GM18508 (cell line): Measurements from ENCODE around the gene HPCA.

Source experiments
- ATAC-seq: cut with Tn5 transposase; IDR thresholded peaks from one replicate; pipeline ENCODE4 v1.9.1; 2021; ENCODE audit warnings: moderate number of reproducible peaks; ENCODE audit not compliant: insufficient read depth, unreplicated experiment

Gene HPCA

DNA sequence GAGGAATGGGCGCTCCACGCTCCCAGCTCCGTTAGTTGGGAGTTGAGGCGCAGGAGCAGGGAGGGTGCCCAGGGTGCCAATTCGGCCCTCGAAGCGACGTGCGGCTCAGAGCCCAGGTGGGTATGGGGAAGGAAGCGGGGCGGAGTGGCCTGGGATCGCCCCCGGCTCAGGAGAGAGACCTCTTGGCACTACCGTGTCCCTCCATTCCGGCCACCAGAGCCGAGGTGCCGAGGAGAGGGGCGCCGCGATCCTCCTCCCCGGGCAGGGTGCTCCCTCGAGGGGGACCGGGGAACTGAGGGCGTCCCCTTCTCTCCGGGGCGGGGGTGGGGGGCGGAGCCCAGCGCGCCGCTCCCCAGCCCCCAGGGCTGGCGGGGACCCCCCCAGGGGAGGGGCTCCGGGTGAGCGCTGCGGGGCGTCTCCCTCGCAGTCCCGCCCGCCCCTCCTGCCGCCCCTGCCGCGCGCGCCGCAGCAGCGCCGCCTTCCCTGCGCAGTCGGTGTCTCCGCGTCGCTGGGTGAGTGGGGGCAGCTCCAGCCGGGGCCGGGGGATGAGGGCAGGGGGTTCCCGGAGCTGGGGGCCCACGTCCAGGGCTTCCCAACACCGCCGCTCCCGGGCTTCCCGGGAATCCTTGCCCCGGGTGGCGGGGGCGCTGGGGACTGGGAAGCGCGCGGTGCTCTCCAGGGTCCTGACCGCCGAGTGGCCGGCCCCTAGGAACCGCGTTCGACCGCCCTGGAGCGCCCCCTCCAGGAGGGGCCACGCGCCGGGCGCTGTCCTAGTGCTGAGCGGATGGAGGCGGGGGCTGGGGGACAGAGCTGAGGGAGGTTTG, at the start of gene HPCA:
Gene HPCA, plus strand, starts transcription at position 488 of the 824 bp plus-strand sequence. CDS start 2,408 bp downstream, outside the sequence.
- no peak for ATAC-seq

DNA sequence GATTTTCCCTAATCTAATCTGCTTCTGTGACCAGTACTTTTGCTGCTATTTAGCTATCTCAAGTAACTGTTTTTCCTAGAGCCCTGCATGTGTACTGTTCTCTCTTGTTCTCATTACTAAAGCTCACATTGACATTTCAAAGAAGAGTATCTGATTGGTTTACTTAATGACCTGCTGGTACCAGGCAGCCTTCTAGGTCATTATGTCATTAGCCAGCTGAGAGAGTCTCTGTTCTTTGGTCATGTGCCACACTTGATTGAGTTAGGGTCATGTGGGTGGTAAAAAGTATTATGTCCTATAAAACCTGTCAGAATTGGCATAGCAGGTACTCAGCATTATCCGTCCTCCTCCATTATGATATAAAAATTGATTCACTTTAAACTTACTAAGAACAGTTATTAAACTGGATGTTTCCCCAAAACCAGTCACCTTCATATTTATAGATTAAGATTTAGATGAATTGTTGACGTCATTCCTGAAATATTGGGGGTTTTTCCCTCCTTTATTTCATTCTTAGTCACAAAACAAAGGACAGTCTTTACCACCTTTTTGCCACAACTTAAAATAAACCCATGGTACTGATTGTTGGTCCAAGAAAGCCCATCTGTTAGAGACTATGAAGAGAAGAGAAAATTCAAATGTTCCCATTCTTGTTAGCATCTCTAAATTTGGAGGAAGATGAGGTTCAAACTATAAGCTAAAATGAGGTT, 37.8 kb upstream of the HPCA start:
- no peak for ATAC-seq

DNA sequence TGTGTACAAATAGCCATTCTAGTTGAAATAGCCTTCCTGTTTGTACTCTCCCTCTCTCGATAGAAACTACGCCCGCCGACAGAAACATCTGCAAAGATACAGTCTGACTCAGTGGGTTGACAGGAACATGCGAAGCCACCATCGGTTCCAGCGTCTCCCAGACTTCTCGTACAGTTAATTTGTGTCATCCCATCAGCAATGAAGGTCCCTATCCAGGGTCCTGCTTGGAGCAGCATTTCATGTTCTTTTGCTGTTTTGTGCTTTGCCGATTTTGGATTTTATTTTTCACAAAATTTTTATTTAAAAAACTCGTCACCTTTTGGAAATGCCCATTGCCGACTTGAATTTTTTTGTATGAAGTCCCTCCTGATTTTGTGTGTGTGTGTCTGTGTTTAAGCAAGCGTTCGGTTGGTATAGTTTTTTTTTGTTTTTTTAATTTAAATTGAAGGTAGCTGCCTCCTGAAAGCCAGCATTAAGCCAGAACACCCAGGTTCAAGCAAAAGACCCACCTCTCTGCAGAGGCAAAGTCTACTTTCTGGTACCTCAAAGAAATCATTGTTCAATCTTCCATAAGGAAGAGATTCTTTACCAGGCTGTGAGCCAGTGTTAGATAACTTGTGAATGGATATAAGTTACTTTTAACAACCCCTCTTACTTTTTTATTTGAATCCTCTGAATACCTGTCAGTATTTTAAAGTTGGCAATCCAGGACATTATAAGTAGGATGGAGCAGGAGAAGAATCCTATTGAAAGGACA, 30.3 kb upstream of the HPCA start:
- ATAC-seq: no peak

DNA sequence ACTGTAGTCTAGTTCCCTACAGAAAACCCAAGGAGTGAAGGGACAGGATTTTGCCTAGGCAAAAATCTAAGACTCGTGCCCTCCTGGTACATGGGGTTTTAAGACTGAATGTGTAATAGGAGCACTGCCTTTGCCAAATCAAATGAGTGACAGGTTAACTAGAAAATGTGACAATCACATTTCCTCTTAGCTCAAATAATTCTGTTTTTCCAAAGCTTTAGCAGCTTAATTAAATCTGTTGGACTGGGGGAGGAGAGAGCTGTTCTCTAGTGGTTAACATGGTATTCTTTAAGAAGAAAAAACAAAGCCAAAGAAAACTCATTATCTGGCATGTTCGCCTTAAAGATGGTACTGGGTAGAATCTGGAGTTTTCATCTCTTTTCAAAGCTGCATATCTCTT, 28.2 kb upstream of the HPCA start:
- no peak for ATAC-seq

DNA sequence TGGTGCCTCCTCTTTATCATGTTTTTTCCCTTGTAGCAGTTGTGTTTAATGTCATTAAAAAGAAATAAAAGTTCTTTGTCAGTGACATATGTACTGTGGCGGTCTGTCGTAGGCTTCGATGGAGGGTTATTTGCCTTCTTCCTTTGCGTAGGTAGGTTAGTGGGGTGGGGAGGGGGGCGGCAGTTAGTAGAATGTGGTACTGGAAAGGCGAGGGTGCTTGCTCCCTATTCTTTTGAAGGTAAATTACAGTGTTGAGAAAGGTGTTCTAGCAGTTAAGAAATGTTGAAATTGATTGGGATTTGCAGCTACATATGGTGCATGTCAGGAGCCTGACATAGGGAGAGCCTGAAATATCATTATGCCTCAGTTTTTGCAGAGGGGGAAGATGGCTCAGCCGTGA, 27.5 kb upstream of the HPCA start:
- ATAC-seq: no peak

DNA sequence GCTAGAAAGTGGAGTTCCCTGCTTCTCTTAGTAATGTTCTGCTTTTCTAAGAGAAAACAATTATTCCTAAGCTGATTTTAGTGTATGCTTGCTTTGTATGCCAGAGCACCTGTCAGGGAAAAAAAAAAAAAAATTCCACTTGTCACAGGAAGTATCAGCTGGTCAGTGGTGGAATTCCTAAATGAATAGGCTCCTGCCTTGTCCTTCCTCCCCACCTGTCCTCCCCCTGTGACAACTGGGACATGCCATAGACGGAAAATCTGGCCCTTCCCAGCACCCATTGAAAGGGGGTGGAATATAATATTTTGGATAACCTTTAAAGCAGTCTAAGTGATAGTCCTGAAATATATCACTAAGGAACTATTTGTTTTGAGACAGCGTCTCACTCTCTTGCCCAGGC, 26.4 kb upstream of the HPCA start:
- ATAC-seq: no peak

DNA sequence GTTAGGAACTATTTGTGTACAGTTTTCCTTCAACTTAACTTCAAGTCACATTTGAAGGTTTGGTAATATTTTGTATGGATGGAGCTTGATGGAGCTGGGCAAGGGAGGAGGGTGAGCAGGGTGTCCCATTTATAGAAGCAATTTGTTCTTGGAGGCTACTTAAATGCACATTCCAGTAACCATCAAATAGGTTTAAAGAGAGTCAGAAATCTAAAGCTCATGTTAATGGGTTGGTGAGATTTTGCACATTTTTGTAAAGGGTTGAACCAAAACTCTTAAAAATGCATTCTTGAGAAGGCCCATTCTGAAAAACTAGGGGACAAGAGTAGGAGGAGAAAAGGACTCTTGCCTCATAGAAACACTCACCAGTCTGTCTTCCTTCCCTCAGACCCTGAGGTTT, 25.7 kb upstream of the HPCA start:
- ATAC-seq: no peak

DNA sequence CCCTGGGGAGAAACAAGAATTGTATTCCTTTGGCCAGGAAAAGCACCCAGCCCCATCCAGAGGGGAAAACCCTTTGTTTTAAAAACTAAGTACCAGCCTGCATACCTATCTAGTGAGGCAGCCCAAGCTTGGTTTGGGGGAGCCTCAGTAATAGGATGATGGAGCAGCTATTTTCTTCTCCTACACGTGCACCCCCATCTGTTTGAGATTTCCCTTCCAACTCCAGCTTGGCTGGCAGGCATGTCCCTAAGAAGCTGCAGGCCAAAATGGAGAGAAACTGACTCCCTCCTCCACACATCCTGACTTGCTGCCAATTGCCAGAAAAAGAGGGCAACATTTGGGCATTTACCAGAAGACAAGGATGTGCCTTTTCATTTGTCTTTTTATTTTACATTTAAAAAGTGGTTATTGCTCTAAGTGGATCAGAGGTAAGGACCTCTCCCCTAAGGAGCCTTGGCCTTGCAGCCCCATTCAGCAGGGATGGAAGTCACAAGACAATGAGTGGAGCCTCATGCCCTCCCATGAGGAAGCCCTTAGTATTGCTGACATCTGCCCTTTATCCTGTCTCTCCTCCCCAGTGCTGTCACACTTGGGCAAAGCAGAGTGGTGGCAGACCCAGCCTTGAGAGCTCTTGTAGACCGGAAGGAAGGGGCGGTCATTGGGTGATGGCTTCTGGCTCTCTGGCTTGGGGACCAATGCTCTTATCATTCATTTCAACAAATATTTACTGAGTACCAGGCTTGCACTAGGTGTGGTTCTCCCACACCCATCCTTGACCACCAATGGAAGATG, 24.2 kb upstream of the HPCA start:
- no peak for ATAC-seq

DNA sequence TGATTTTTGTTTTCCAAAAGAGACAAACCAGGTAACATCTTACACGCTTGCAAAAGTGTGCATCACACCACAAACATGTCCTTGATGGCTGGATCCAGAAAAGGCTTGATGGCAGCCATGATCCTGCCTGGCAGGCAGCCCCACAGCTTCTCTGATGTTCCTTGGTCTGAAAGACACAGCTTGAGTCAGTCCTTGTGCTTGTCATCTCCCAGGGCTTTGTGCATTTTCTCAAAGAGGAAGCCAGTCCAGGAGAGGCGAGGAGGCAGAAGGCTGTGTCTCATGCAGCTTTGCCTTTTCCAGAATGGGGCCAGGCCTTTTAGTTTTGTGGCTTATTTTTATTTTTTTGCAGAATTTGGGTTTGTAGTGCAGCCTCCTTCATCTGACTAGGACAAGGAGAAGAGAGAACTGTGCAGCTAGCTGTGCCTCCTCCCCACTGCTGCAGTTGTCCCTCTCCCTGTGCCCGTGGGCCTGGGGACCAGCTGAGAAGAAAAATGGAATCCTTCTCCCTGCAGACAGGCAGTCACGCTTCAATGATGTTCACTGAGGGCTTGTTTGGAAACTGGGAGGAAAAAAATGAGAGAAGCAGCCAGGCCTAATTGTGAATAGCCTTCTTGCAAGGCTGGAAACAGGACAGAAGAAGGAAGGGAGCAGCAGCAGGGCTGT, 22.9 kb upstream of the HPCA start:
- ATAC-seq: no peak

DNA sequence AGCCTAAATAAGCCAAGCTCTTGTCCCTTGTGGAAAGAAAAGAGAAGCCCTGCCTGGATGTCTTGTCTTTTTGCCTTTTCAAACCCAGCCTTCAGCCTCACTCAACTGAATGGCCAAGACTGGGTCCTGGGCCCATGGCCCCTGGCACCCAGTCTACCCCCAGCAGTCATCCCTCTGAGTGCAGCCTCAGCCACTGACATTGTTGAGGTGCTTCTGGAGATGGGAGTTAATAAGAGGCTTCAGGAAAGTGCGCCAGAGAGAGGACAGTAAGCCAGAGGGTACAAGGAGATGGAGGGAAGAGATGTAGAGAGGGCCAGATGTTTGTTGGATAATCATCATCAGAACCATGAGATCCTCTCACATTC, 22.4 kb upstream of the HPCA start:
- no peak for ATAC-seq

DNA sequence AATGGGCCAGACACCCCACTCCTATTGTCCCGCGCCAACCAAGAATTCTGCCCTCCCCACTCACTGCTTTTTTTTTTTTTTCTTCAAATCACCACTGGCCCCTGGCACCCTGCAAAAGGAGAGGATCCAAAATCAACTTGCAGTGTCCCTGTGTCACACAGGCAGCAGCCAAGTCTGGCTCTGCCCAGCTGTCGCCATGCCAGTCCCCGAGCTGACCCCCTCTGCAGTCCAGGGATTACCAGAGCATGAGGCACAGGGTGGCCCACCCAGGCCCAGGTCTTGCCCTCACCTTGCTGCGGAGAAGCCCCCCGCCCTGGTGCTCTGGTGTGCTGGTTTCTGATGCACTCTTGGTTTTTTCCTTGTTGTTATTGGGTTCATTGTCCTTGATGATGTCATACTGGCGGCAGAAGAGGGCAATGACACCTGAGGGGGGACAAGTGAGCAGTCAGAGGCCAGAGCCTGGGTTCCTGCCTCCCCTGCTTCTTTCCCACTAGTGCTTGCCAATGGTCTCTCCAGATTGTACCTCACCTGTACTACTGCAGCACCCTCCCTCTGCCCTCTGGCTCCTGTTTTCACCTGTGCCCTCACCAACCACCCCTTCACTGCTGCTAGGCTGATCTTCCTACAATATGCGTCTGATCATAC, 21.8 kb upstream of the HPCA start:
- ATAC-seq: no peak

DNA sequence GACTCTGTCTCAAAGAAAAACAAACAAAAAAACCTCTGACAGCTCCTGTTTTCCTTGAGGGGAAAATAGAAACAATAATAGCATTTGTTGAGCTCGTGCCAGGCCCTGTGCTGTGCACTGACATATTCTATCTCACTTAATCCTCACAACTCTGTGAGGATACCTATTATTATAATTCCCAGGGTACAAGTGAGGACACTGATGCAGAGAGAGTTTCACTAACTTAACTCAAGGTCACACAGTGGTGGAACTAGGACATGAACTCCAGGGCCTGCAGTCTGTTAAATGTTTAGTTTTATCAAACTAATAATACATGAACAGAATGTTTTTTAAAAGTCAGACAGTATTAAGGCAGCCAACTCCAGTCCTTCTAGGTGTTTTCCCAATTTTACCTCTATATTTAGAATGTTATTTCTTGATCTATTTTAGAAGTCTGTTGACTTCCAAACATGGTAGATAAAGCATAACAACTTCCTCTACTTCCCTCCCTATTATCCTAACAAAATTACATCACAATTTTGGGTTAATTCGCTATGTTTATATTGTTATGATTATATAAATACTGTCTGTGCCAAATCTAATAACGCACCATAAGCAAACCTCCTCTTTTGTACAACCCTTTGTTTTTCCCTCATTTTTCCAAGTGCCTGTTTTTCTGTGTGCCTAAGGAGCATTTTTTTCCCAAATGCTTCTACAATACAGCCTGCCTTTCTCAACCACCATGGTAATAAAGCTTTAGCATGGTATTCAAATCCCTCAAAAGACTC, 20.5 kb upstream of the HPCA start:
- no peak for ATAC-seq

DNA sequence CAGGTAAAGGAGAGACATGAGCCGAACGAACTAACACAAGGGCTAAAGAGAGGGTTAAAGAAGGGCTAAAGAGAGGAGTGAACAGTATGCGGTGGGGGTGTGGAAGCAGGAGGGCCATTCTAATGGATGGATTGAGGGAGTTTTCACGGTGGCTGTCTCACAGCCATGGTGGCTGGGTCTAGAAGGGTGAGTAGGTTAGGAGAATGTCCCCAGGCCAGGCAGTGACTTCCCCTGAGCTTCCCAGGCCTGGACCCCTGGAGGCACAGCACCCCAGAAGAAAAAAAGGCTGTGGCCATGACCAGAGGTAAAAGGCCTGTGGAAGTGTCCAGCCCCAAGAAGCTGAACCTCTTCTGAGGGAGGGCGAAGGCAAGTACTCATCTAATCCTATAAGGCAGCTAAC, 19.1 kb upstream of the HPCA start:
- no peak for ATAC-seq

DNA sequence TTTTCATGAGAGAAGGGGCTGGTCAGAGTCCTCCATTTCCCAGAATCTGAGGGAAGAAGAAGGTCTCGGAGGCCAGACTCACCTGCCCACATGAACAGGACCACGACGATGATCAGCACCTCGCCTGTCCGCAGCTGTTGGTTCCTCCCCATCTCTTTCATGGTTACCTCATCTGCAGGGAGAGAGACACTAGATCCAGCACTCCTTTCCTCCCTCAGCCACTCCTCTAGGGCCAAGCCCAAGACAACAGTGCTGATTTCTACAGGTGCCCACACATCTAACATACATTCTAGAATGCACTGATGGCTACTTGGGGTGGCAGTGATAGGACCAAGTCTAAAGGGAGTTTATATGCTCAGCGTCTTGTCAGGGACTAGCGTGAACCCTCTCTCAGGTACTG, 18.6 kb upstream of the HPCA start:
- ATAC-seq: no peak

DNA sequence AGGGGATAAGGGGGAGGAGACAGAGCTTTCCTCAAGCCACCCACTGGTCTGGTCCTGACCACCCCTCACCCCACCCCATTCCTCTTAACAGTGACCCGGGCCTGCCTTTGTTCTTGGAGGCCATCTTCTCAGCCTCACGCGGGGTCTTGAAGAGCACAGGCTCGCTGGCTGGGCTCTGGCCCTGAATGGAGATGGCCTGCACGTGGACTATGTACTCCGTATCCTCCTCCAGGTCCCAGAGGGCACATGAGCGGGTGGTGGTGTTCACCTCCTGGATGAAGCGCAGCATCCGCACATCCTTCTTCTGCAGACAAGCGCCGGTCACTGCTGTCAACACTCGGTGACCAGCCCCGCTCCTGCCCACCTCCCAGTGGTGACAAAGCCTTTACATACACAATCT, 18.2 kb upstream of the HPCA start:
- no peak for ATAC-seq

DNA sequence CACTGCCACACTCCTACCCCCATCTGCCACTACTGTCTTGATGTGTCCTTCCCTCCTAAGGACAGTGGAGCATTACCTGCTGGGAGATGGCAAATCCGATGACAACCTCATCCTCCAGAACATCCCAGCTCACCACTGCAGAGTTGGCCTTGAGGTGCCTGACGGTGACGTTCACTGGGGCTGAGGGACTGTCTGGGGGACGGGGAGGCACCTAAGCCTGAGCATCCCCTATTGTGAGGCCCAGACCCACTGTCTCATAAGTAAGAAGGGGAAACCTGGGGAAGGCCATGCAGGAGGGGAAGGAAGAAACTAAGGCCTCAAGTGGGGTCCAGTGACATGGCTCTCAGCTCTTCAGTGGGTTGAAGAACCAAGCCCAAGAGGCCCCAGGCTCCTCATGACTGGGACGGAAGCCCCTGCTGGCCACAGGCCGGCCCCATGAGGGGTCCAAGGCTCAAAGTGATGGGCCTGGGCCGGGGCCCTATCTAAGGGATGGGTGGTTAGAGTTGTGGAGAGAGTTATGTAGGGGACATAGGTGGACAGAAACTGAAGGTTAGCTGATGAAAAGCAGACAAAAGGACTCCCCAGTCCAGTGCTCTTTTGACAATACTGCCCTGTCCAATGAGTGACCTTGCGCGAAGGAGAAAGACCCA, 17.4 kb upstream of the HPCA start:
- no peak for ATAC-seq

DNA sequence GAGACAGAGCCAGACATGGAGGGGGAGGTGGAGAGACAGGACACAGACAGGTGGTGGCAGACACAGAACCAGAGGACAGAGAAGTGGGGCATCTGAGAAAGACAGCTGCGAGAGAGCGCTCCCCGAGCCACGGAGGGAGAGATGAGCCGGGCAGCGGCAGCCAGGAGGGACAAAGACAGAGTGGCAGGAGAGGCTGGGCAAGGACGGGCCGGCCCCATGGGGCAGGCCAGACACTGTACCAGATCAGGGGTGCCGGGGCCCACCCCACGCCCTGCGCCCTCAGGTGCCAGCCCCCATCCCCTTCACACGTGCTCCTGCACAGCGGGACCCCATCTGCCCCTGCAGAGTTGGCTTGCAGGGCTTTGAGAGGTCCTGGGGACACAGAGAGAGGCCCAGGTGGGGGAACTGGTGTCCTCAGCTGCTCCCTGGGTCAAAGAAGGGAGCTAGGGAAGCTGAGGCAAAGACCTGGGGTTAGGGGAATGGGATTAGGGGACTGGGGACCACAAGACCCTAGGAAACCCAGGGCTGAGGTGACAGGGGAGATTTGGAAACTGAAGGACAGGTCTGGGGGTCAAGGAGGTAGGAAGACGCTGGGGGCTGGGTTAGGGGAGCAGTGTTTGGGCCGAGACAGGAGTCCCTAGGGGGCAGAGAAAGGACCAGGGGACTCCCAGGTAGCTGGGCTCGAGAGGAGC, 16.2 kb upstream of the HPCA start:
- ATAC-seq: no peak
